Activated CD8-positive, alpha-beta memory T cell treated with anti-CD3 and anti-CD28 coated beads, Interleukin-2, amount 50 U/mL, for 4 hours (primary cell): ENCODE measurements around the gene NAA80.
"Not testable (repeated sequence)": the region's sequence is repeated elsewhere in the genome, so short reads cannot be mapped to it uniquely, and the experiment has no call there.

Experiments
- DNase-seq: peaks from one replicate; pipeline ENCODE4 v3.0.0-alpha.2; 2020

NAA80 gene

DNA sequence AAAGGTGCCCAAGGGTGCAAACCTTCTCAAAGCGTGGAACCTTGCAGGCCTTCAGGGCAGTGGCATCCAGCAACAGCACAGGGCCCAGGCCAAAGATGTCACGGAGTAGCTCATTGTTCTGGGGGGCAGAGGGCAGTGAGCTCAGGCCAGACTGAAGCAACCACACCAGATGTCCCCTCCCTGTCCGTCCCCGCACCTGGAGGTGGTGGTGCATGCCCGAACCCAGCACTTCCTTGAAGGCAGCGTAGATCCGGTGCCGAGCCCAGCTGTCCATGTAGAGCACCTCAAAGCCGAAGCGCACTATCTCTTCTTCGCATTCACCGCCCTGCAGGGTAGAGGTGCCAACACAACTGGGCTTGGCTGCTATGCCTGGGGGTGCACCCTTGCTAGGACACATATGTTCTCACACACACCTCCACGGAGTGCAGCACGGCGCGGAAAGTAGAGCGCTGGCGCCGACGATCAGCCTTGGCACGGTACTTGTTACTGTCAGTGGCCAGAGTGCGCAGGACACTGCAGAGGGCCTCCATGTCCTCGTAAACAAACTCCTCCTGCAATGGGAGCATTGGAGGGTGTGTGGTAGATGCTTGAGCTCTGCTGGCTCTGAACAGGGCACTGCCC is 10.7 kb downstream of the NAA80 start:
- no peak for DNase-seq

- no peak for DNase-seq
These were observed 11.9 kb downstream of the NAA80 start for GRCh38 chr3:50287262-50287661.

DNA sequence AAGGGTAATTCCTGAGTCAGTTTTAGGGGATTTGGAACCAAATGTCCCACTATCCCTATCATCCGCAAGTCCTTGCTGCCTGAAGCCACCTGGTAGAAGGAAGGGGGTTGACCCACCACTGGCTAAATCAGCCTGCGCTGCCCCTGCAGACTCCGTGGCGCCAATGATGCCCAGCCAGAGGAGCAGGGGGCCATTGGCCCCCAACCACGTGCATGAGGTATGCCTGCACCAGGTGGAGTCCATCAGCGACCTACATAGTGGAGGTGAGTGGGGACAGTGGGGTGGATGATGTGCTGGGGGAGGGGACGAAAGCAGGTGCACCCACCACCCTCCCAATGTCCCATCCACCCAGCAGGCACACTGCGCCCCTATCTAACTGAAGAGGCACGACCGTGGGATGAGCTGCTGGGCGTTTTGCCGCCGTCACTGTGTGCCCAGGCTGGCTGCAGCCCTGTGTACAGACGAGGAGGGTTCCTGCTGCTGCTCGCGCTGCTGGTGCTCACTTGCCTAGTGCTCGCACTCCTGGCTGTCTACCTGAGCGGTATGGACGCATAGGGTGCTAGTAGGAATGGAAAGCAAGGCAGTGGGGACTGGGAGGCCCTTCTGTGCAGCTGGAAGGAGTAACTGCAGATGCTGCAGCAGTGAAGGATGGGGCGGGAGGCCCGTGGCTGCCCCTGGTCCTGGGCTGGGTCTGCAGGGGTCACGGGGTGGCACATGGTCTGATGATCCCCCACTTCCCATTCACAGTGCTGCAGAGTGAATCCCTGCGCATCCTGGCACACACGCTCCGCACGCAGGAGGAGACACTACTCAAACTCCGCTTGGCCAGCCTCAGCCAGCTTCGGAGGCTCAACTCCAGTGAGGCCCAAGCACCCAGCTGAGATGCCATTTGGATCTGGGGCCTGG is 12.6 kb downstream of the NAA80 start:
- DNase-seq: no peak

- not testable (repeated sequence) for DNase-seq
These were observed 15.1 kb downstream of the NAA80 start for GRCh38 chr3:50284121-50284520.

GRCh38 chr3:50279255-50280016 is 19.8 kb downstream of the NAA80 start:
- no peak for DNase-seq

DNA sequence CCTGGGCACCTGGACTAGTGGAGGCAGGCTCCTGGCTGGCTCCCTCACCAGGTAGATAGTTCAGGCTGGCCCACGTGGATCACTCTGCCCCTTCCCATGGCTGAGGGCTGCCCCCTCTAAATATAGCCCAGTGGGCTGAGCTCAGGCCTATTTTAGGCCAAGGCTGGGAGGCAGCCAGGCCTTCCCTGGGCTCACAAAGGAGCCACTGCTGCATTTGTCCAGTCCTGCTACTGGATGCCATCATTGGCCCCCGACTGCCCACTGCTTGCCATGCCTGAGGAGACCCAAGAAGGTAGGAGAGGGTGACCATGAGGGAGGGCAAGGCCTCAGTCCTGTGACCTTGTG is 20.4 kb downstream of the NAA80 start, which contains the start of gene LSMEM2:
Gene LSMEM2, plus strand, starts transcription at position 208 of the 345 bp plus-strand sequence. Its CDS starts 27 bp downstream, at position 235.
- no peak for DNase-seq

GRCh38 chr3:50278123-50278879 is 20.9 kb downstream of the NAA80 start:
- no peak for DNase-seq

DNA sequence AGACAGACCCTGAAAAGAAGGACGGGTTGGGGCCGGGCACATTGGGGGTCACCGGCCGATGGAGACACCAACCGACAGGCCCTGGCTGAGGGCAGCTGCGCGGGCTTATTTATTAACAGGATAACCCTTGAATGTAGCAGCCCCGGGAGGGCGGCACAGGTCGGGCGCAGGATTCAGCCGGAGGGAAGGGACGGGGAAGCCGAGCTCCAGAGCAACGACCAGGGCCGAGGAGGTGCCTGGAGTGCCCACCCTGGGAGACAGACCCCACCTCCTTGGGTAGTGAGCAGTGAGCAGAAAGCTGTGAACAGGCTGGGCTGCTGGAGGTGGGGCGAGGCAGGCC is 22.5 kb downstream of the NAA80 start:
- no peak for DNase-seq

- DNase-seq: no peak
These were observed 23.0 kb downstream of the NAA80 start for GRCh38 chr3:50275996-50276761.

- no peak for DNase-seq
These were observed 23.8 kb downstream of the NAA80 start for GRCh38 chr3:50275141-50275995.

DNA sequence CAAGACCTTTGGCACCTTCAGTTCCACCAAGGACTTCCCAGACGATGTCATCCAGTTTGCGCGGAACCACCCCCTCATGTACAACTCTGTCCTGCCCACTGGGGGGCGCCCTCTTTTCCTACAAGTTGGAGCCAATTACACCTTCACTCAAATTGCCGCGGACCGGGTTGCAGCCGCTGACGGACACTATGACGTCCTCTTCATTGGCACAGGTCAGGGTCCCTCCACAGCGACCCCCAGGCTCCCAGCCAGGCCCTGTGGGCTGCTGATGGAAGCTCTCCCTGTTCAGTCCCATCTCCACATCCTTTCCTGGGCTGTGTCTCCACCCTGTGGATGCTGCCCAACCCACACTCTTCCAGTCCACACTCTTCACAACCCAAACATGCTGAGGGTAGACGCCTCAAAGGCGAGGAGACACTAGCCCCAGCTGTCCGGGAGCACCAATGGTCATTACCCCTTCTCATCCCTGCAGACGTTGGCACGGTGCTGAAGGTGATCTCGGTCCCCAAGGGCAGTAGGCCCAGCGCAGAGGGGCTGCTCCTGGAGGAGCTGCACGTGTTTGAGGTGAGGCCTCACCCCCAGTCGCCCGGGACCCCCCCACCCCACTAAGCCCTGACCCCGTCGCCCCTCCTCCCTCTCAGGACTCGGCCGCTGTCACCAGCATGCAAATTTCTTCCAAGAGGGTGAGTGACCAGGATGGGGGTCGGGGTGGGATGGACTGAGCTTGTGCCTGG is 24.7 kb downstream of the NAA80 start:
- peak; percentile 62 for DNase-seq

DNA sequence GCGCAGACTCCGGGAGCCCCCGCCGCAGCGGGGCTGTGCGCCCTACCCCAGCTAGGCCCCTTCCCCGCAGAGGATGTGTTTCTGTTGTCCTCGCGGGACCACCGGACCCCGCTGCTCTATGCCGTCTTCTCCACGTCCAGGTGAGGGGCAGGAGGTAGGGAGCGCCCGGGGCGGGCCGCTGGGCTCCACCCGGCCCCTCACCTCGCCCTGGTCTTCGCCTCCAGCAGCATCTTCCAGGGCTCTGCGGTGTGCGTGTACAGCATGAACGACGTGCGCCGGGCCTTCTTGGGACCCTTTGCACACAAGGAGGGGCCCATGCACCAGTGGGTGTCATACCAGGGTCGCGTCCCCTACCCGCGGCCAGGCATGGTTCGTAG is 25.5 kb downstream of the NAA80 start:
- DNase-seq: no peak

GRCh38 chr3:50272911-50273688 is 26.1 kb downstream of the NAA80 start:
- peak; percentile 89 for DNase-seq

DNA sequence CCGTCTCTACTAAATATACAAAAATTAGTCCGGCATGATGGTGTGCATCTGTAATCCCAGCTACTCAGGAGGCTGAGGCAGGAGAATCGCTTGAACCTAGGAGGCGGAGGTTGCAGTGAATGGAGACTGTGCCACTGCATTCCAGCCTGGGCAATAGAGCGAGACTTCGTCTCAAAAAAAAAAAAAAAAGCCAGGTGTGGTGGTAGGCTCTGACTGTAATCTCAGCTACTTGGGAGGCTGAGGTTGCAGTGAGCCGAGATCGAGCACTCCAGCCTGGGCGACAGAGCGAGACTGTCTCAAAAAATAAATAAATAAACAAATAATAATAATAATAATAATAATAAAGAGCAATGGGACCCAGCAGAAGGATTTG is 26.7 kb downstream of the NAA80 start:
- DNase-seq: not testable (repeated sequence)

GRCh38 chr3:50271314-50271936 is 27.8 kb downstream of the NAA80 start:
- no peak for DNase-seq

- DNase-seq: no peak
These were observed 28.6 kb downstream of the NAA80 start for GRCh38 chr3:50270422-50271224.

GRCh38 chr3:50269977-50270413 is 29.2 kb downstream of the NAA80 start:
- no peak for DNase-seq

DNA sequence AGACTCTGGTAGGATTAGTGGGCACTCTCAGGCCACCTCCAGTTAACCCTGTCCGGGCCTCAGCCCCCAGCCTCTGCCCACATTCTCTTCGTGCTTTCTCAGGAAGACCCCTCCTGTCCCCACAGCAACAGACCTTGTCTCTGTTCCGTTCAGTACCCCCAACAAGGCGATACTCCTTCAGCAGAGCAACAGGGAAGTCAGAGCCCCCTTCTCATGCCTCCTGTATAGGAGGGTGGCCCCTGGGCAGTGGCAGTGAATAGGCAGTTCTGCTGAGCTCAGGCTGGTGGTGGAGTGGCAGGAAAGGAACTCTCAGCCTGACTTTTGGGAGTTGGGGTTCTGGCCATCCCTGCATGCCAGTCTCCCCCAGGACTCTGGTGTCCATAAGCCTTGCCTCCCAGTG is 29.7 kb downstream of the NAA80 start:
- DNase-seq: no peak
